Measurements from ENCODE around the gene RHOG. TPM values are rescaled to one million over a fixed set of nuclear protein-coding genes. Genes with fewer than 3 reads are reported as not detected.

RHOG gene
- 100 to 1,000 TPM in 1 of 4 donors, 10 to 100 TPM in 3; 21.7 to 146 (median 80.6) TPM for total RNA-seq

- peak within 1 kb of the TSS; percentile 95 to 98 (median 98) for H3K27ac ChIP-seq
- peaks cover 0 to 56% (median 15%) of the 10 kb centered on the region in 4 donors for H3K4me1 ChIP-seq
- H3K9me3 ChIP-seq: no peaks in the 10 kb centered on the region
- H3K36me3 ChIP-seq: no peaks in the 10 kb centered on the region
- 0% methylated on average over 8 of the region's 42 CpGs; no CpG with 5 or more reads in 1 of the 2 donors for WGBS, 2 donors (ENCODE audit: low coverage in 1 of 2)
- in situ Hi-C loops (cut with MboI; ENCODE audit: low pct_ligation_motif_present in 1 of 4, low pct_unique_long_range_greater_than_20kb in 1 of 4, low sequenced_read_pairs in 3 of 4): no loop called here
- intact Hi-C loops (cut with DNase I; ENCODE audit: low total_unique reads): loop anchor here (5.0 kb wide), 1 partner anchor 34 kb away; the partner anchor contains the start of gene PGAP2
- DNase-seq: peak; percentile 88
- peak within 1 kb of the TSS; percentile 75 to 91 (median 84) for H3K4me3 ChIP-seq
- peak; percentile 40 to 71 (median 57) for TF ChIP-seq POLR2AphosphoS5 (IDR thresholded peaks at IDR 0.05)
- TF ChIP-seq POLR2A (IDR thresholded peaks at IDR 0.05): no peak
- no peak for TF ChIP-seq EP300 (IDR thresholded peaks at IDR 0.05; ENCODE audit: low read depth)
- no peak for TF ChIP-seq CTCF (IDR thresholded peaks at IDR 0.05)
- no peaks in the 10 kb centered on the region for H3K27me3 ChIP-seq
Measured at GRCh38 chr11:3840870-3841425, at the start of gene RHOG. RHOG (minus strand) TSS chr11:3840959; CDS start chr11:3828138, 12,821 bp downstream.

- Histone ChIP-seq H3K27ac (no peak overlapping the region), H3K36me3 (no peaks in the 10 kb centered on the region), H3K4me1 (peaks cover 2 to 23% (median 12%) of the 10 kb centered on the region in 4 donors), H3K9me3 (no peaks in the 10 kb centered on the region), H3K27me3 (no peaks in the 10 kb centered on the region), H3K4me3 (no peak overlapping the region)
- no peak for DNase-seq
- WGBS, 2 donors (ENCODE audit: low coverage in 1 of 2): 83 to 97% methylated on average over 2 of the region's 2 CpGs
- TF ChIP-seq POLR2AphosphoS5 (IDR thresholded peaks at IDR 0.05): no peak
- intact Hi-C loops (cut with DNase I; ENCODE audit: low total_unique reads): no loop called here
- in situ Hi-C loops (cut with MboI; ENCODE audit: low pct_ligation_motif_present in 1 of 4, low pct_unique_long_range_greater_than_20kb in 1 of 4, low sequenced_read_pairs in 3 of 4): no loop called here
Measured at GRCh38 chr11:3890014-3890413, 49.3 kb upstream of the RHOG start.

DNA sequence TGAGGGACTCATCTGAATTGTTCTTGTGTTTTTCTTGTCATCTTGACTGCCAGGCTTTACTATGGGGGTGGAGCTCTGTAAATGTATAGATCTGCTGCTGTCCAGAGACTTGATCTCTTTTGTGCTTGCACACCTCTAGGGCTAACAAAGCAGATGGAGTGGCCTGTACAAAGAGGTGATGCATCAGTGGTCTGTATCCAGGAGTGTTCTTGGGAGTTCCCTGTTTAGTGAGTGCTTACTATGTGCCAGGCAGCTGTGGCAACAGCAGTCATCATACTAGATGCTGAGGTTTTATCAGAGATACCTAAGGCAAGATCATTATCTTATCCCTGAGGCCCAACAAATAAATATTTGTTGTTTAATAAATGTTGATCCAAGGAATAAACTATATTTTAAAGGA, 48.1 kb upstream of the RHOG start:
- Histone ChIP-seq H3K27ac (no peak overlapping the region), H3K4me3 (no peak overlapping the region), H3K9me3 (no peaks in the 10 kb centered on the region), H3K27me3 (no peaks in the 10 kb centered on the region), H3K4me1 (peaks cover 0 to 12% (median 3%) of the 10 kb centered on the region in 4 donors), H3K36me3 (no peaks in the 10 kb centered on the region)
- in situ Hi-C loops (cut with MboI; ENCODE audit: low pct_ligation_motif_present in 1 of 4, low pct_unique_long_range_greater_than_20kb in 1 of 4, low sequenced_read_pairs in 3 of 4): no loop called here
- TF ChIP-seq POLR2A (IDR thresholded peaks at IDR 0.05): no peak
- DNase-seq: no peak
- intact Hi-C loops (cut with DNase I; ENCODE audit: low total_unique reads): no loop called here

DNA sequence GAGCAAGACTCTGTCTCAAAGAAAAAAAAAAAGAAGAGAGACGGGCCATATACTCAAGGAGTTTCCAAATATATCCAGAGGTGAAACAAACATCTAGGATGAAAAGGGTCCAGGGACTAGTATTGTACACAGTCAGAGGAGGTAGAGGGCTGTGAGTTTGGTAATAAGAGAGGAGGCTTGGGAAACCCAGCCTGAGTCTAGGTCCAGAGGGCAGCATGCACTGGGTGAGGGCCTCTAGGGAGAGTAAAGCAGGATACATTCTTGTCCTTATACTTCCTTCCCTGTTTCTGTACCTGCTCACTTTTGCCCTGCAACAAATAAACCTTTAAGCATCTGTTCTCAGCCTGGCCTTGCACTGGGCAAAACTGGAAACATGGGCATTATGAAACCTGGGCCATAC, 46.2 kb upstream of the RHOG start:
- Histone ChIP-seq H3K4me3 (no peak overlapping the region), H3K4me1 (no peaks in the 10 kb centered on the region), H3K36me3 (no peaks in the 10 kb centered on the region), H3K27me3 (no peaks in the 10 kb centered on the region), H3K9me3 (no peaks in the 10 kb centered on the region), H3K27ac (no peak overlapping the region)
- 88% methylated on average over 1 of the region's 1 CpG for WGBS, 2 donors (ENCODE audit: low coverage in 1 of 2)
- intact Hi-C loops (cut with DNase I; ENCODE audit: low total_unique reads) (no loop called here), in situ Hi-C loops (cut with MboI; ENCODE audit: low pct_ligation_motif_present in 1 of 4, low pct_unique_long_range_greater_than_20kb in 1 of 4, low sequenced_read_pairs in 3 of 4) (no loop called here)
- no peak for TF ChIP-seq CTCF (IDR thresholded peaks at IDR 0.05)
- no peak for TF ChIP-seq POLR2A (IDR thresholded peaks at IDR 0.05)
- TF ChIP-seq POLR2AphosphoS5 (IDR thresholded peaks at IDR 0.05): no peak
- TF ChIP-seq EP300 (IDR thresholded peaks at IDR 0.05; ENCODE audit: low read depth): no peak
- DNase-seq: no peak

DNA sequence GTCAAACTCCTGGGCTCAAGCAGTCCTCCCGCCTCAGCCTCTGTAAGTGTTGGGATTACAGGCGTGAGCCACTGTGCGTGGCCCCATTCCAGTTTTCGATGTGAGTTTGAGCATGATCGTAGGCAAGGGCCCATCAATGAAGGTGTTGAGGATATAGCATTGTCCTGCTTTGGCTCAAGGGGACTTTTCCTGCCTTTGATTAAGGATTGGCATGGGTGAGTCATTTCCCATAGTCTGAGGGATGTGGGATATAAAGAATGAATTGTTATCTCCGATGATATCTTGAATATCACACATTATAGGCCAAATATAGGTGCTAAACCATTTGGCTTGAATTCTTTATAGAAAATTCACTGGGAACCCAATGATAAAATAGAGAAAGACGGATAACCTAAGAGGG, 45.1 kb upstream of the RHOG start:
- H3K27ac ChIP-seq: no peak overlapping the region
- DNase-seq: no peak
- no peaks in the 10 kb centered on the region for H3K9me3 ChIP-seq
- peaks cover 0 to 3% (median 0%) of the 10 kb centered on the region in 4 donors for H3K4me1 ChIP-seq
- 95 to 100% methylated on average over 2 to 7 of the region's 7 CpGs for WGBS, 2 donors (ENCODE audit: low coverage in 1 of 2)
- in situ Hi-C loops (cut with MboI; ENCODE audit: low pct_ligation_motif_present in 1 of 4, low pct_unique_long_range_greater_than_20kb in 1 of 4, low sequenced_read_pairs in 3 of 4) (no loop called here), intact Hi-C loops (cut with DNase I; ENCODE audit: low total_unique reads) (no loop called here)
- no peak for TF ChIP-seq POLR2A (IDR thresholded peaks at IDR 0.05)
- no peak for TF ChIP-seq POLR2AphosphoS5 (IDR thresholded peaks at IDR 0.05)
- no peak for TF ChIP-seq EP300 (IDR thresholded peaks at IDR 0.05; ENCODE audit: low read depth)
- TF ChIP-seq CTCF (IDR thresholded peaks at IDR 0.05): no peak
- no peaks in the 10 kb centered on the region for H3K36me3 ChIP-seq
- H3K27me3 ChIP-seq: no peaks in the 10 kb centered on the region
- H3K4me3 ChIP-seq: no peak overlapping the region

All from transverse colon (tissue), 4 donors.